ENCODE data around the gene ZNF579. TPM values are rescaled to one million over a fixed set of nuclear protein-coding genes. Genes with fewer than 3 reads are reported as not detected.
"Not testable (repeated sequence)": the region's sequence is repeated elsewhere in the genome, so short reads cannot be mapped to it uniquely, and the experiment has no call there.

ZNF579 gene
- total RNA-seq, 1 donor from 2014 or later = 10.2 TPM

DNA sequence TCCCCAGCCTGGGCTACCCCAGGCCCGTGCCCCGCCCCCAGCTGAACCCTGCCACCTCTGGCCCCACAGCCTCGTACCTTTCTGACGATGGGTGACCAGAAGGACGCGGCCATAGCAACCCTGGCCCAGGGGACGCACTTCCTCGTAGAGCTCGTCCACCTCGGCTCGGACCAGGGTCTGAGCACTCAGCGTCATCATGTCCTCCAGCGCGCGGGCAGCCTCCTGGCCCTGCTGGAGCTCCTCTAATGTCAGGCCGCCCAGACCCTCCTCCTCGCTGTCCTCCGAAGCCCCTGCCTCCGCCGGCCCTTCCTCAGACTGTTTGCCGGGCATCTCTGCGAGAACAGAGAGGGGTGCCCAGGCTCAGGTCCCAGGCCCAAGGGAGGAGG, 44.7 kb downstream of the ZNF579 start:
- Mint-ChIP-seq H3K27me3 (ENCODE audit: insufficient read depth) (no peaks in the 10 kb centered on the region), H3K36me3 (ENCODE audit: low read depth) (no peaks in the 10 kb centered on the region), H3K4me3 (no peak overlapping the region), H3K9me3 (no peaks in the 10 kb centered on the region), H3K27ac (no peak overlapping the region), H3K4me1 (ENCODE audit: low read depth) (no peaks in the 10 kb centered on the region)
- intact Hi-C loops (cut with micrococcal nuclease) = no loop called here
- DNase-seq (ENCODE audit: low spot score) = no peak

- Mint-ChIP-seq H3K27ac (no peak overlapping the region), H3K27me3 (ENCODE audit: insufficient read depth) (no peaks in the 10 kb centered on the region), H3K4me3 (no peak overlapping the region), H3K36me3 (ENCODE audit: low read depth) (no peaks in the 10 kb centered on the region), H3K4me1 (ENCODE audit: low read depth) (no peaks in the 10 kb centered on the region), H3K9me3 (no peaks in the 10 kb centered on the region)
- intact Hi-C loops (cut with micrococcal nuclease) = no loop called here
- no peak for DNase-seq (ENCODE audit: low spot score)
Measured at GRCh38 chr19:55535173-55535964, 45.3 kb downstream of the ZNF579 start.

- H3K4me1 Mint-ChIP-seq (ENCODE audit: low read depth); H3K36me3 Mint-ChIP-seq (ENCODE audit: low read depth); H3K9me3 Mint-ChIP-seq; H3K4me3 Mint-ChIP-seq; H3K27me3 Mint-ChIP-seq (ENCODE audit: insufficient read depth); intact Hi-C loops (cut with micrococcal nuclease); H3K27ac Mint-ChIP-seq; DNase-seq (ENCODE audit: low spot score): not testable (repeated sequence)
Measured at GRCh38 chr19:55534280-55534679, 46.4 kb downstream of the ZNF579 start.

- H3K27ac Mint-ChIP-seq = no peak overlapping the region
- no peaks in the 10 kb centered on the region for H3K27me3 Mint-ChIP-seq (ENCODE audit: insufficient read depth)
- no peaks in the 10 kb centered on the region for H3K36me3 Mint-ChIP-seq (ENCODE audit: low read depth)
- intact Hi-C loops (cut with micrococcal nuclease) = no loop called here
- no peaks in the 10 kb centered on the region for H3K9me3 Mint-ChIP-seq
- H3K4me1 Mint-ChIP-seq (ENCODE audit: low read depth) = no peaks in the 10 kb centered on the region
- no peak for DNase-seq (ENCODE audit: low spot score)
- H3K4me3 Mint-ChIP-seq = no peak overlapping the region
Measured at GRCh38 chr19:55530996-55531395, 49.7 kb downstream of the ZNF579 start.

DNA sequence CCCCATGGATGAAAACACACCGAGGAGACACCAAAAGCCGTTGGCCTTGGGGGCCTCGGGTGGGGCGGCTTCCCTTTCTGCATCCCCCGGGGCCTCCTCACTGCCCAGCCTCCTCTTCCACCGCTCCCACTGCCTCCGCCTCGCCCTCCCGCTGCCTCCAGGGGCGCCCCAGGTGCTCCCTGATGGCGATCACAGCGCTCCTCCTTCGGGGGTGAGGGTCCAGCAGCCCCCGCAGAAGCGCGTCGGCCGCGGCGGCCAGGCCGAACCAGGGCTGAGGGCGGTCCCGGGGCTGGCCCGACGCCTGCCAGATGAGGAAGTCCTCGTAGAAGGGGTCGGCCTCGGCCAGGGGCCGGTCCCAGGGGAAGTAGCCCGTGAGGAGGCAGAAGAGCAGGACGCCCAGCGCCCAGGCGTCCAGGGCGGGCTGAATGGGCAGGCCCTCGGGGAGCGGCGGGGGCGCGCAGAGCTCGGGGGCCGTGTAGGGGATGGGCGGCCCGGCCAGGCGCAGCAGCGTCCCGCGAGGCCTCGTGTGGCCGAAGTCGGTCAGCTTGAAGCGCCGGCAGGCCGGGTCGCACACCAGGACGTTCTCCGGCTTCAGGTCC, 50.9 kb downstream of the ZNF579 start:
- intact Hi-C loops (cut with micrococcal nuclease) = no loop called here
- H3K36me3 Mint-ChIP-seq (ENCODE audit: low read depth) = no peaks in the 10 kb centered on the region
- H3K9me3 Mint-ChIP-seq = no peaks in the 10 kb centered on the region
- no peak for DNase-seq (ENCODE audit: low spot score)
- no peak overlapping the region for H3K27ac Mint-ChIP-seq
- H3K27me3 Mint-ChIP-seq (ENCODE audit: insufficient read depth) = peaks cover 2% of the 10 kb centered on the region
- no peaks in the 10 kb centered on the region for H3K4me1 Mint-ChIP-seq (ENCODE audit: low read depth)
- no peak overlapping the region for H3K4me3 Mint-ChIP-seq

GRCh38 chr19:55528030-55528803, 52.4 kb downstream of the ZNF579 start:
- no peak overlapping the region for H3K4me3 Mint-ChIP-seq
- H3K27ac Mint-ChIP-seq = no peak overlapping the region
- H3K4me1 Mint-ChIP-seq (ENCODE audit: low read depth) = no peaks in the 10 kb centered on the region
- H3K27me3 Mint-ChIP-seq (ENCODE audit: insufficient read depth) = peaks cover 2% of the 10 kb centered on the region
- no peaks in the 10 kb centered on the region for H3K36me3 Mint-ChIP-seq (ENCODE audit: low read depth)
- no peaks in the 10 kb centered on the region for H3K9me3 Mint-ChIP-seq
- intact Hi-C loops (cut with micrococcal nuclease) = no loop called here
- DNase-seq (ENCODE audit: low spot score) = no peak

DNA sequence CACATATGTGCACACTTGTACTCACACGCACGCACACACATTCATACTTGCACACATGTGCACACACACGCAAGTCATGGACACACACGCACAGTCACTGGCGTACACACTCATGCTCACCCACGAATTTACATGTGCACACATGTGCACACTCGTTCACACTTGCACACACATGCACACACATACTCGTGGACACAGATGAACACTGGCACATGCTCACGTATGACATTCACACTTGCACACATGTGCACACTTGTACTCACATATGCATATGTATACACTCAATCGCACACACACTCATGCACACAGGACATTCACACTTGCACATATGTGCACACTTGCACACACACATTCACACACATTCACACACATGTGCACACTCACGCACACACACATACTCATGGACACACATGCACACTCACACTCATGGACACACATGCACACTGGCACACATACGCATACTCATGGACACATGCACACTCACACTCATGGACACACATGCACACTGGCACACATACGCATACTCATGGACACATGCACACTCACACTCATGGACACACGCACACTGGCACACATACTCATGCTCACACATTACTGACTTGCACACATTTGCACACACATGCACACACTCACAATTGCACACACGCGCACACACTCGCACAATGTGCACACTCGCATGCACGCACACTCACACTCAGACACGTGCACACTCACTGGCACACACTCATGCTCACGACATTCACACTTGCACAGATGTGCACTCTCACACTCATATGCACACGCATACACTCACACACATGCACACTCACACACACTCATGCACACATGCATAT, 53.2 kb downstream of the ZNF579 start:
- no peak for DNase-seq (ENCODE audit: low spot score)
- H3K36me3 Mint-ChIP-seq (ENCODE audit: low read depth) = no peaks in the 10 kb centered on the region
- H3K27ac Mint-ChIP-seq = no peak overlapping the region
- no peak overlapping the region for H3K4me3 Mint-ChIP-seq
- H3K9me3 Mint-ChIP-seq = no peaks in the 10 kb centered on the region
- H3K4me1 Mint-ChIP-seq (ENCODE audit: low read depth) = no peaks in the 10 kb centered on the region
- intact Hi-C loops (cut with micrococcal nuclease) = no loop called here
- H3K27me3 Mint-ChIP-seq (ENCODE audit: insufficient read depth) = peaks cover 2% of the 10 kb centered on the region

Other genes starting within 250 kb of the ZNF579 start
- 29.1 and 29.9 TPM in 2 replicates for gene KMT5C, start 241.0 kb downstream of the ZNF579 start, total RNA-seq
- 0.26 TPM in 1 of 2 replicates, not detected in the other for gene COX6B2, start 226.1 kb downstream of the ZNF579 start, total RNA-seq
- gene GARIN5B, start 217.6 kb downstream of the ZNF579 start, total RNA-seq = 0.05 TPM in 1 of 2 replicates, not detected in the other
- gene IL11, start 210.4 kb downstream of the ZNF579 start, total RNA-seq = 0.34 TPM in 1 of 2 replicates, not detected in the other
- gene TMEM190, start 204.0 kb downstream of the ZNF579 start, total RNA-seq = not detected in 2 replicates
- 9.7 and 10.6 TPM in 2 replicates for gene TMEM238, start 196.6 kb downstream of the ZNF579 start, total RNA-seq
- gene RPL28, start 194.9 kb downstream of the ZNF579 start, total RNA-seq = 1,835 and 1,847 TPM in 2 replicates
- gene UBE2S, start 173.1 kb downstream of the ZNF579 start, total RNA-seq = 224 and 225 TPM in 2 replicates
- not detected in 2 replicates for gene SHISA7, start 137.5 kb downstream of the ZNF579 start, total RNA-seq
- gene ISOC2, start 119.2 kb downstream of the ZNF579 start, total RNA-seq = 31.3 and 34.3 TPM in 2 replicates
- not detected in 2 replicates for gene C19orf85, start 116.1 kb downstream of the ZNF579 start, total RNA-seq
- 7.6 and 10.4 TPM in 2 replicates for gene ZNF628, start 104.2 kb downstream of the ZNF579 start, total RNA-seq
- 23.1 and 26.1 TPM in 2 replicates for gene NAT14, start 95.7 kb downstream of the ZNF579 start, total RNA-seq
- 0.24 and 0.65 TPM in 2 replicates for gene SSC5D, start 92.4 kb downstream of the ZNF579 start, total RNA-seq
- not detected in 2 replicates for gene SBK2, start 43.7 kb downstream of the ZNF579 start, total RNA-seq
- gene SBK3, start 35.3 kb downstream of the ZNF579 start, total RNA-seq = not detected in 2 replicates
- 24.2 and 24.7 TPM in 2 replicates for gene FIZ1, start 18.7 kb upstream of the ZNF579 start, total RNA-seq
- 20.0 and 22.9 TPM in 2 replicates for gene ZNF524, start 19.4 kb upstream of the ZNF579 start, total RNA-seq
- 12.6 and 13.2 TPM in 2 replicates for gene ZNF865, start 24.8 kb upstream of the ZNF579 start, total RNA-seq
- 3.0 and 4.9 TPM in 2 replicates for gene ZNF784, start 43.7 kb upstream of the ZNF579 start, total RNA-seq
- 39.8 and 40.4 TPM in 2 replicates for gene ZNF580, start 60.2 kb upstream of the ZNF579 start, total RNA-seq
- 35.6 and 36.4 TPM in 2 replicates for gene ZNF581, start 62.8 kb upstream of the ZNF579 start, total RNA-seq
- gene CCDC106, start 67.4 kb upstream of the ZNF579 start, total RNA-seq = 7.3 and 9.0 TPM in 2 replicates
- gene U2AF2, start 74.2 kb upstream of the ZNF579 start, total RNA-seq = 384 and 394 TPM in 2 replicates
- gene EPN1, start 94.4 kb upstream of the ZNF579 start, total RNA-seq = 46.0 and 48.3 TPM in 2 replicates
- not detected in 2 replicates for gene NLRP9, start 157.6 kb upstream of the ZNF579 start, total RNA-seq
- gene RFPL4A, start 178.2 kb upstream of the ZNF579 start, total RNA-seq = not detected in 2 replicates
- gene RFPL4AL1, start 188.3 kb upstream of the ZNF579 start, total RNA-seq = not detected in 2 replicates

All from activated T-helper 1 cell treated with anti-CD3 and anti-CD28 coated beads, Interleukin-12 subunit alpha, Interleukin-12 subunit beta, Interleukin-2, Interleukin-4 antibody, amounts not matched to agents 30 ng/mL and 10 ng/mL and 1 ng/mL, durations not matched to agents 14 hours and 24 hours and 36 hours (primary cell).